ENCODE measurements around the gene MBL2.

MBL2 gene

DNA sequence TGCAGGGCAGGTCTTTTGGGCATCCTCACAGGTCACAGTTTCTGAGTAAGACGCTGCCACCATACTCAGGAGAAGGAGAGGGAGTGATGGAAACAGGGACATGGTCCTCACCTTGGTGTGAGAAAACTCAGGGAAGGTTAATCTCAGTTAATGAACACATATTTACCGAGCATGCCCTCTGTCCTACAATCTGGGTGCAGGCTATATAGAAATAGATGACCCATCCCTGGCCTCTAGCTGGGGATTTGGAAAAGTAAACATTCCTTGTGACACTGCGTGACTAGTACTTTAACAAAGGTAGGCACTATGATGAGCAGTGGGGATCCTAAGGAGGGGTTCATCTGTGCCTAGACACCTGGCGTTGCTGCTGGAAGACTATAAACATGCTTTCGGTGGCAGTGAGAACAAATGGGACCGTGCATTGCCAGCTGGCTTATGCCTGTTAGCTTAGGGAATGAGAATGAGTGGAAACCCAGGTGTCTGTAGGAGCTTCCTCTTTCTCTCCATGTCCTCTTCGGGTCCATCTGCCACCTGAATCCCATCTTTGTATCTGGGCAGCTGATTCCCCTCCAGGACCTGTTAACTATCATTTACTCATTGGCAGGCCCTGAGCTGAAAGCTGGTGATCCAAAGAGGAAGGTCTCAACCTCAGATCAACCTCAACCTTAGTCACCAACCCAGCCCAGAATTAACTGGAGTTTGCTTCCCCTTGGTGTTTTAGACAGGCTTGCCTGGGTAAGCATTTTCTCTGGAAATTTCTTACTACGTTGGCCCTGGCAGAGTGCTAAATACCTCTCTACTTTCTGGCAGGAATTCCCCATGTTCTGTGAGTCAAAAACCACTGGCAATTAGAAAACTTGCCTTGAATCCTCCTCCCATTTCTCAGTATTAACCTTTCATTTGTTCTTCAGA lies 794 bp downstream of the MBL2 start:
- DNase-seq = no peak

DNA sequence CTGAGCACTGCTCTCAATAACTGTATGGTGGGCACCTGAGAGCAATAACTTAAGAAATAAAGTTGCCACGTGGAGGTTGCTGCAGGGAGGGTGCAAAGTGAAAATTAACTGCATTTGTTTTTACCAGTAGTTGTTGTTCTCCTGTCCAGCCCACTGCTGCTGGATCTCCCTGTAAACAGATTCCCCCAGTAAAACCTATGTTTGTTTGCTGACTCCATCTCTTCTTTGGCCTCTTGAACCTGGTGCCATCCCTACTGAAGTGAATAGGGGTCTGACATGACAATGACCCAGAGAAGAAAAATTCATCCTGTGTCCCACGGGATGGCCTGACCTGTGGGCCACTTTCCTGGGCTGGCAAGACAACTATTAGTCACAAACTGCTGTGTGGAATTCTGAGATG lies 1.7 kb downstream of the MBL2 start:
- DNase-seq = no peak

DNA sequence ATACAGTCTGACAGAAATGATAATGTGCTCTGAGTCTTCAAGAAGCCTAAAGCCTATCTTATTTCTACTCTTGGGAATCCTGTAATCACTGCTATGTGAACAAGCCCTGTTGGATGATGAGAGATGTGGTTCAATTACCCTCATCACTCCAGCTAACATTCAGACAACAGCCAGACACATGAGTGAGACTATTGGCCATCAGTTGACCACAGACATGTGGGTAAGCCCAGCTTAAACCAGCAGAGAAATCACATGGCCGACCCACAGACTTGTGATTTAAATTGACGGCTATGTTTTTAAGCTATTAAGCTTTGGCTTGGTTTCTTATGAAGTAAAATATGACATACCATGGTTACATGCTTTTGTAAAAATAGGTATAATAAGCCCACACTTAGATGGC lies 2.6 kb downstream of the MBL2 start:
- DNase-seq = no peak

DNA sequence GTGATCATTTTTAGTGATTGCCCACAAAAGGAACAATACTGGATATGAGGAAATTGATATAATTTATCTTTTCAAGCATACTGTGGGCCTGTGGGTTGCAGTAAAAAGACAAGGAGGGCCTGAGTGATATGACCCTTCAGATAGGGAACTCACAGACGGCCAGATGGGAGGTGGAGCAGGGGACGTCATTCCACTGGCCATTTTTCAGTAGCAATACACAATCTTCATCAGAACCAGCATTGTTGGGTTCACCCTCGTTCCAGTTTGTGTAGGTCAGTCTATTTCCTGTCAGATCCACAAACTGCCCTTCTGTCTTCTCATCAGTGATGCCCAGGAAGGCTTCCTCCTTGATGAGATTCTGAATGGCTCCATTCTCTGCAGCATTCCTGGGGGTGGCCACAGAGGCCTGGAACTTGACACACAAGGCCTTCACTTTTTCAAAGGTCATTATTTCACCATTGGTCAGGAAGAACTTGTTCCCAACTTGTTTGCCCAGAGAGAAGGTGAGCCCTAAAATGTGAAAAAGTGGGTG lies 4.5 kb downstream of the MBL2 start:
- DNase-seq = no peak

DNA sequence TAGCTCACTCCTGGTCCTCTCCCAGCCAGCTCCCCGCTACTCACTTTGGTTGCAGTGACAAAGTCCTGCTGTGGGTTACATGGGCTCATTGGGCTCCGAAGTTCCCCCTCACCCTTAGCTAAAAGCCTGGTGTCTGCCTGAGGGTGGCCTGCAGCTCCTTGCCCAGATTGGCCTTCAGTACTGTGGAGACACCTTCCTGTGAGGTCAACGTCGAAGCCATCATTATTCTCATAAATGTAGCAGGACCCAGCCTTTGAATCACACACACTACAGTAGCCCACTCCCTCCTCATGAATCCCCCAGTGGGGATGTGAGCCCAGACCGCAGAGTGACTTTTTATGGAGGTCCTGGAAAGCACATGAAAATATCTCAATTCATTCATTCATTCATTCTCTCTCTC lies 10.5 kb downstream of the MBL2 start:
- no peak for DNase-seq

DNA sequence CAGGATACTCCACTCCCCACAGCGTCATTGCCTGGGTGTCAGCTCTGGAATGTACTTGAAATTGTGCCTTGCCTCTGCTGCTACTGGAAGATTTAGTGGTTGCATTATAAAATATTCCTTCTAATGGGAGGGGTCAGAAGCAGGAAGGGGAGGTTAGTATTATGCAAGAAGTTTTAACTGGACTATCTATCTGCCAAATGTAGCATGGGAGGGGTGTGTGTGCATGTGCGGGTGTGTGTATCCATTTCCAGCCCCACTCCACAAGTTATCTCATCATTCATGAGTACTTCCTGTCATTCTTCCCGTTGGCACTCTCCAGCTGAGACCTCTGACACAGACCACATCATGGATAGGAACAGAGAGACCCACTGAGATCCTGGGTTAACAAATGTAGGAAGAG lies 13.4 kb downstream of the MBL2 start:
- DNase-seq = no peak

DNA sequence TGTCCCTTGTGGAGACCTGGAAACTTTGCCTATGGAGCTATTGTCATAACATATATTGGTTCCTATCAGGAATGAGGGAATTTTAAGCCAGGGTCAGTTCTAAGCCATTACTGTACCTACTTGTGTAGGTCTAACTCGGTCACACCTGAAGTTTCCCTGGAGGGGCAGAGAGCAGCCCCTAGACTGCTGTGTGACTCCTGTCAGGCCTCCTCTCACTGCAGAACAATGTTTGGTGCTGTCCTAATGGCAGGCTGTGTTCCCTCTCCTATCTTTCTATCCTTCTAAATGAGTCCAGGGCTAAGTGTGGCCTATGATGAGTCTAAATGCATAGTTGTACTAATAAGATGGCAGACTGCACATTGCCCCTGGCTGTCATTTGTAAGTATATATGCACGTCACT lies 14.2 kb downstream of the MBL2 start:
- DNase-seq = no peak

DNA sequence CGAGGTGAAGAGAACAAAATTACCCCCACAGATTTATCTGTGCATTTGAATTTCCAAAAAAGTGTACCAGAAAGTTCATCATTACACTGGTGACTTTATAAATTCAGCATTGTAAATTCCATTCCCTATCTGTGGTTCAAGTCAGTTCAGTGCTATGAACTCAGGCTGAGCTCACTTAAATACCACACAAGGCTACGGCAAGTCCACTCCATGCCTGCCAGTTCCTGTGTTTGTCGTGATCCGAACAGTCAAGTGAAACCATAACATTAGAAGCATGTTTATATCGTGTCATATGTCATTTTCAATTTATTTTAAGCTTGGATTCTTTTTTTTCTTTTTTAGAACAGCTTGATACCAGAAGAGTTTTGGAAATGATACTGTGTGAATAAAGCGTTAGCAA lies 14.8 kb downstream of the MBL2 start:
- DNase-seq = no peak

DNA sequence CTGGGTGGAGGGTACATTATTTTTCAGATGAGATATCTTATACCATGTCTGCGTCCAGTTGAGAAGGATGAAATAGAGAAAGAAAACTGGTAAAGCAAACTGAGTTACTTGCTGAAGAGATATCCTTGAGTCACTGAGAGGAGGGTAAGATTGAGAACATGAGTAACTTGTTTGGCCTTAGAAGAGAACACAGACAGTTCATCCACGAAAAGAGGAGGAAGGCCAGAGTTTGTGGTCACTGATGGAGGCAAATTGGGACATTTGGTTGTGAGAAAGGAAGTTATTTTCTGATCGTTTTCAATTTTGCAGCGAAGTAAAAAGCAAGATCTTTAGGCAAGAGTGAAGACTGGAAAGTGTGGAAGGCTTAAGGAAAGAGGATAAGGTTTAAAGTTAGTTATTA lies 15.6 kb downstream of the MBL2 start:
- no peak for DNase-seq

DNA sequence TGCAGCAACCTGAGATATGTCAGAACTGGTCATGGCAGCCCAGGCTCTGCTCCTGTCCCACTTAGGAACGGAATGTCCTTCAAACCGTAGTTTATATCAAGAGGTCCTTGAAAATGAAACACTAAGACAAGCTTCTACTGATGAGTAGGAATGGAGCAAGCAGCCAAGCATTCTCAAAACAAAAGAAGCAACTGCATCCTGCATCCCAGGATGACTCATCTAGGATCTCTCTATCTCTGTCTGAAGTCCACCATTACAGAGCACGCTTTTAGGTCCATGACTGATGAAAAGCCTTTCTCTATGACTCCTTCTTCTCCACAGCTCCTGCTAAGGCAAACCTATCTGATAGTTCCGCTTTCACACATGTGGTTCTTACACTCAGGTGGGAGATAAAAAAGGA lies 16.3 kb downstream of the MBL2 start:
- DNase-seq = no peak

DNA sequence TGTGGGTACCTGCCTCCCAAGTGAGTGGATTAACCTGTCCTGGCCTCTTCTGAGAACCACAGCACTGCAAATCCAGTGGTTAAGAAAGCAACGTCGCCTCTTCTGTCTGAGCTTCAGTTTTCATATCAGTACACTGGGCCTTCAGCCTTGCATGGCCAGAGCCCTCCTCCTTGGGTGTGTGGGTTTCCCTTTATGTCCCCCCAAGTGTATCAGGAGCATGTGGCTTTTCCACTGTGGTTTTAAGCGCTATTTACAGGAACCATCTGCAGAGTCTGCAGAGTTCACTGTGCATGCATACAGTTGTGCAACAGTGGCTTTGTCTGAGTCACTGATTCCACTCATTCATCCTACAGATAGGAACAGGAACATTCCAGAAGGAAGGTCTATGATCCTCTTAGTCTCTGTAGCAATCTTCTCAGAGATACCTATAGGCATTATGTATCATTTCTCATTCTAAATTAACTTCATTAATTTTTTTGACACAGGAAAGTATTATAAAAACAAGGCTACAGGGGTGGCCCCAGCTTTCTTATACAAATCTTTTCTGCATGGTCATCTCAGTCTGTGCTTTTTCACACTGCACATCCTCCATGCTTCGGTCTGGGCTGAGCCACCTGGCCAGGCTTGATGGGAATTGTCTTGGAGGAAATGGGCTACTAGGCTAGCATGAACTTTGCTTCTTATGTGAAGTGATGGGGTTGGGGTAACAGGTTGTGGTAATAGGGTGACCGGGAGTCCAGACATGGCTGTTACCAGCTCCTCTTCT lies 17.1 kb downstream of the MBL2 start:
- no peak for DNase-seq

DNA sequence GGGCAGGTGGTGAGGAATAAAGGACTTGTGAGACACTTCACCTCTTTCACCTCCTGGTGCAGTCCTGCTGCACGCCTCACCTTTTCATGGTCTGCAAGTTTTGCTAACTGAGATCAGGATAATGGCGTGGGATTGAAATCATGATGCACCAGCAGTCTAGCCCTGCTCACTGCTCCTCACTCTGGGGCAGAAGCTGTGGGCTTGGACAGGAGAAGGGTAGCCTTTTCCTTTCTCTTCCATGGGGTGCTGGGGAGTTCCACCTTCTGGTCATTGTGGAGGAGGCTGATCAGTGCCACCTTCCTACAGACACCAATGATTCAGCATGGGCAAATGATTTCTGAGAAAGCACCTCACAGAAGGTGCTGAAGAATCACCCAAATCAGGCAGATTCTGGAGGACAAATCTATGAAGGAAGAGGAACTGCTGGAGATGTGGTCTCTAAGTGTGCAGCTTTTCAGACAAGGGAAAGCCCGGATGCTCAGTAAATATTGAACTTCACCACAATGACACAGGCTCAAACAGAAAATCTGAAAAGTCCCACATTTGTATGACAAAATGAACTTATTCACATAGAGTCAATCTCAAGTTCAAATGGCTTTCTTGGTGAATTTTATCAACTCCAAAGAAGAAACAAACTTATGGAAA lies 19.7 kb downstream of the MBL2 start:
- DNase-seq = no peak

DNA sequence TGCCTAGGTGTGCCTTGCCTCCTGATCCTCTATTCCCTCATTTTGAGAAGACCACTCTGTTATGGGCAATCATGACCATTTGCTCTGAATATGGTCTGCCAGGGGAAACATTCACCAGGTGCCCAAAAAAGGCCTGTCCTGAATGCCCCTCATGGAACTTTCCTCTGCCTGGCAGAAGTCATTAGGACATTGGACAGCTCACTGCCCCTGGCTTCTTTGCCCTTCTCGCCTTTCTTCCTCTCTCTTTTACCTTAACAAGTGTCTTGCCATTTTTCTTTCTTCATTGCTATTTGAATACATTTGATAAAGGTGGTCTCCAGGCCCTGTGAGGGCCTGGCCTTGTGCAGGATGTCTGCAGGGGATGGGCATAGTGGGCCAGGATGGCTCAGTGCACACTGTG lies 20.3 kb downstream of the MBL2 start:
- no peak for DNase-seq

DNA sequence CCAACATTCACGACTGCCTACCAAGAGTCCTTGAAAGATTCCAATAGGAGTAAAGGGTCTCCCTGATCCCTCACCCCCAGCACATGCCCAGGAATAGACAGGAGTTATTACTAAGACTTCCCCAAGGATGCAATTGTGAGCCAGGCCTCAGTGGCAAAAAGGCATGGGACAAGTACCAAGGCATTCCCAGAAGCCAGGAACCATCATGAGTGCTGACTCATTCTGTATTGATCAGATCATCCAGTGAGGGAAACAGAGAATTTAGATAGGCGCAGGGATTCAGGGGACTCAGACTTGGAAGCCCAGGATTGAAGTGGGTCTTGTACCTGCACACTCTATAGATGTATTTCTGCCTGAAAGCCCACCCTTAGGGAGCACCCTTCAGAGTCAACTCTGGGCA lies 21.2 kb downstream of the MBL2 start:
- DNase-seq = no peak

DNA sequence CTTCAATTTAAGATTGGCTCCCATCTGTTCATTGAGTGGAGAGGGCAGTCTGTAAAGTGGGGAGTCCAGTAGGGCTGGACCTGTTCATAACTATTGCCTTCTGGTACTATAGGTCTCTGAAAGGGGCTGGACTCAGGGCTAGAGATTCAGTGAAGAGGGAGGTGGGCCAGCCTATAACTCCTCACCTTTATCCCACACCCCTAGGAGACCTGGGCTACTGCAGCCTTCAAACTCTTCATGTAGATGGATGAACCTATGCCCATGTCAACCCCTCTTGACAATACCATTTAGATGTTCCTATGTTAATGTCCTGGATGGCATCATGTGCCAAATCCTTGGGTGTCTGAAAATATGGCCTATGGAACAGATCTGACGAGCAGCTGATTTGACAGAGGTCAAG lies 22.0 kb downstream of the MBL2 start:
- no peak for DNase-seq

DNA sequence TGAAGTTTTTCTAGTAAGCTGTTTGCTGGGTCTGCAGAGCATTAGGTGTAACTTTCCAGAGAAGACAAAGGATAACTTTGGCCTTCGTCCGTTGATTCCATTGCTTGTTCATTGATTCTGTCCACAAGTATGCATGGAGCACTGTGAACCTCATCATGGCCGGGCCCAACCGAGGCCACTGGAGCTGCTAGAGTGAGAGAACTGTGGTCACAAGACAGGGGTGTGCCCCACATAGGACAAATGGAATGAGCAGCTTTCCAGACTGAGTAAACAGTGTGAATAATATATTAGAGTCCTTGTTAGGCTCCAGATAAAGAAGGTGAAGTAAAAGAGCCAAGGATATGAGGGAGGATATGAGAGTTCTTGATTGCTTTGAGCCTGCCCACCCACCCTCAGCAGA lies 24.9 kb downstream of the MBL2 start:
- DNase-seq = no peak

DNA sequence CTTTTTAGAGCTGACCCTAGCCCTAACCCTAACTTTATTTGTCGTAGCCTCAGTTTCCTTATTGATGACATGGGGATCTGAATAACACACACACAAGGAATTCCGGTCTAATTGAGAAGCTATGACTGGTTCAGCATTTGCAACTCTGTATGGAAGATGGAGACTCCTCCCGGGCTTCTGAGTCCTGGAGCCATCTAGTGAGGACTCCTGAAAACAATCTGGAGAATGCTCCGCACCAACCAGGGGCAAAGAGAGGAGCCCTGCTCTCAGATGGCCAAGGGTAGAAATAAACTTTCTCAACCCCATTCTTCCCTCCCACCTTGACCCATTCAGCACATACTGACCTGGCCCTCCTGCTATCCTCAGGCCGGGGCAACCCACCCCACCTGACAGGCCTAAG lies 26.4 kb downstream of the MBL2 start:
- DNase-seq = no peak

DNA sequence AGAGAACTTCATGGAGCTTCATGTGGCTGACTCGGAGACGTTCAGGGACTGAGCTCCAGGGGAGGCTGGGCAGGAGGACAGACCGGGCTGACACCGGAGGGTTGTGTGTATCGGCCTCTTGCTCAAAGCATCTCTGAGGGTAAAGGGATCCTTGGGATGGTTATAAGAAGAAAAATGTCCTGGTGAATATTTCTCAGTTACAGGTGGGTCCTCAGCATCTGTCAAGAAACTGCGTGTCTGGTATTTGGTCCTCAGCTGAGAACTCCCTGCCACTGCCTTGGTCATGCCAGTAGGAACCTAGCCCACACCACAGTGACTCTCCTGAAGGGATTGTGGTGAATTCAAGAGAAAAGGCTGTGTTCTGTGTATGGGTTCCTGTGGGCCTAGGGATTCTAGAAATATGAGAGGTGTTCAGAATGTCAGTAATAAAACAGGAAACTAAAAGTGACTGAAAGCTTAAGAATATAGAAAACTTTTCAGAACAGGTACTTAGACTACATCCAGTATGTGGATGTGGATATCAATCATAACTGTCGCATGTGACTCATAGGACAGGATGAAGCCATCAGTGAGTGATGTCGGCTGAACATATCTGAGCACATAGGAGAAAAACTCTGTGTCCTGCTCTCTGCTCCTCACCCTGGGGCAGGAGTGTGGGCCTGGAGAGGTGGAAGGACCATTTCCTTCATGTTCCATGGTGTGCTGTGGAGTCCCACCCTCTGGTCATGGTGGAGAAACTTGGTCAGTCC lies 28.4 kb downstream of the MBL2 start:
- DNase-seq = no peak

DNA sequence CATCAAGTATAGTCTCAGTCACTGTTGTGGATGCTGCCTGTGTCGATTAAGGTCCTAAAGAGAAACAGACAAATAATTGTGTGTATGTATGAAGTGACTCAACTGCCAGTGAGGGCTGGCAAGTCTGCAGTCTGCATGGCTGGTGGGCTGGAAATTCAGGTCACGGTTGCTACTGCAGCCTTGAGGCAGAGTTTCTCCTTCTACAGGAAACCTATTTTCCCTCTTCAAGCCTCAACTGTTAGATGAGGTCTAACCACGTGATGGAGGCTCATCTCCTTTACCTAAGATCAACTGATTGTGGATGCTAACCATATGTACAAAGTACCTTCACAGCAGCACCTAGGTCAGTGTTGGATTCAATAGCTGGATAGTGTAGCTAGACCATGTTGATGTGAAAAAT lies 29.9 kb downstream of the MBL2 start:
- DNase-seq = no peak

DNA sequence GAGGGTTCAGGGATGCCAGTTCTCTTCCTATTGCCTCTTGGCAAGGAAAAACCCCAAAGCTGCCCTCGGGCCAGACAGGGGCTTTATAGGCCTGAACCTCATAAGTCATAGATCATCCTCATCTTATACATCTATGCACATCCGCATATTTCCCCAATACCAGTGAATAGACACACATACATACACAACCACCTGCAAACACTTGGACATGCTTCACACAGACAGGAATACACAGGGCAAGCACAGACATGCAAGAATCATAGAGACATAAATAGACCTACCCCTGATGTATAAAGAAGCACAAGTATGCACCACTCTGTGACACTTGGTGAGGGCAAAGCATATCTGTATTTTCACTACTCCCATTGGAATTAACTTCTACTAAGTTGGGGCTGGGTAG lies 30.7 kb downstream of the MBL2 start:
- no peak for DNase-seq

DNA sequence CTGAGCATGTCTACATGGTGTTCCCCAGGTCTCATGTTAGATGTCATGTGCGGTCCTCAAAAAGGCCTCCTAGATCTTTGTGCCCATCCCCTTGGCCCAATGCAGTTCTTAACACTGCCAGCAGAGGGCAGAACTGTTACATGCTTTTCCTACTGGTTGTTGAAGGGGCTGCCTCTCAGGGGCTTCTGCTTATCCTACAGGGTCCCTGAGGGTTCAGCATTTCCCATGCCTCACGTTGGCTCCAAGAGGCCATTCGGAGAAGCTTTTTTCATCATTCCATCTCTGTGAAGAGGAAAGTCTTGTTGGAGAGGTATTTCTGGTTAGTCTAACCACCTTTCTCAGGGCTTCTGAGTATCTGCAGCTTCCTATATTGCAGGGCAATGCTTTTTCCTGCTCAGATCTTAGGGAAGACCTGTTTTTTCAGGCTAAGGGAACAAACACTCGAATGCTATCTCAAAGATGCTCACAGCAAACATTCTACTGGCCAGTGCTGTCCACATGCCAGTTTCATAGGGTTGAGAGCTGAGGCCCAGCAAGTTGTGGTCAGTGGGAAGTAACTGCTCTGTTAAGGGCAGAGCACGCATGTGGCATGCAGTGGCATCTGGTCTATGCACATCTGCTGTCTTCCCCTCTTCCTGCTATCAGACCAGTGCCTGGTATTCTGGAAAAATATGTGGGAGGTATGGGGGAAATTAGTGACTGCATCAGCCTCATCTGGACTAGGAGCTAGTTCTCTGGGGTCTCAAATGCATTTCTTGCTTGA lies 31.5 kb downstream of the MBL2 start:
- DNase-seq = no peak

DNA sequence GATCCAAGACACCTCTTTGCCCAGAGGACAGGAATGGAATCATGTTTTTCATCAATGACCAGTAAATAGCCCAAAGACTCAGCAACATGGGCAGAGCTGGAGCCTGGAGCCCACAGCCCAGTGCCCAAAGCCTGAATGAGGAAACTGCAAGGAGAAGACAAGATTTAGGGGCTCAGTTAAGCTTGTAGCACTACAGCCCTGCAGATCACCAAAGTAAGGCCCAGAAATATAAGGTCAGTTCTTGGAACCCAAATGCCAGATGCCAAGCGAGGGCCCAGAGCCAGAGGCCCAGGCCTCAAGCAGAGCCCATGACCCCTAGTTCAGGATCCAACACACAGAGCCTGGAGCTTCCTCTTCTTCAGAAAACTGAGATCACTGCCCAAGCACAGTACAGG lies 32.4 kb downstream of the MBL2 start:
- no peak for DNase-seq

Measured in NCI-H526 treated with DMSO at 0.1 percent for 48 hours (cell line).